K562 (cell line): ENCODE data around the gene FAM117A. TPM values are rescaled to one million over a fixed set of nuclear protein-coding genes. Genes with fewer than 3 reads are reported as not detected.

ENCODE experiments used
- E4F1 ChIP-seq: fragments of 250-450 bp; sonication (Bioruptor Pico); IDR thresholded peaks from 2 replicates; pipeline ENCODE4 v1.5.0; 2021; ENCODE audit warnings: mild to moderate bottlenecking, borderline replicate concordance
- HNRNPUL1 ChIP-seq: fragments of 200-400 bp; formaldehyde crosslinking; IDR thresholded peaks from 2 replicates; pipeline ENCODE4 v1.6.1; 2017; ENCODE audit warnings: low read length
- POLR2AphosphoS5 ChIP-seq: IDR thresholded peaks from 2 replicates; pipeline ENCODE4 v1.6.1; 2011; ENCODE audit warnings: mild to moderate bottlenecking, low read depth, low read length, moderate library complexity; ENCODE audit not compliant: control insufficient read depth, insufficient read depth
- POLR2B ChIP-seq: fragments of 450-650 bp; IDR thresholded peaks from 2 replicates; pipeline ENCODE4 v1.6.1; 2018; ENCODE audit warnings: low read depth; ENCODE audit not compliant: partially characterized antibody
- SRSF9 ChIP-seq: fragments of 200-400 bp; formaldehyde crosslinking; IDR thresholded peaks from 2 replicates; pipeline ENCODE4 v1.6.1; 2017; ENCODE audit warnings: low read depth, low read length, borderline replicate concordance
- THRA ChIP-seq: fragments of 450-650 bp; IDR thresholded peaks from 2 replicates; pipeline ENCODE4 v1.6.1; 2017; ENCODE audit warnings: mild to moderate bottlenecking, moderate library complexity
- TSHZ1 ChIP-seq: fragments of 250-450 bp; sonication (Bioruptor Pico); IDR thresholded peaks from 2 replicates; pipeline ENCODE4 v1.4.0; 2020; ENCODE audit warnings: mild to moderate bottlenecking, moderate library complexity
- ZBTB40 ChIP-seq, 2 experiments: fragments of 450-650 bp in 1 of 2; sonication (generic) in 1 of 2; formaldehyde crosslinking in 1 of 2; IDR thresholded peaks; 2 replicates each; pipeline versions ENCODE4 v1.7.1 to v1.9.0; 2016 to 2022; ENCODE audit warnings: inconsistent platforms in 1 of 2, mild to moderate bottlenecking in 1 of 2, missing genetic modification reagents in 1 of 2
- polyA plus RNA-seq, 8 experiments: library from polyadenylated mRNA; depleted of rRNA in 4 of 8; stranded (reverse) in 5 of 8; unstranded in 3 of 8; fragments of >200 nt; fragmentation: Nextera tagmentation in 2 of 8; fragmentation: Illumina TruSeq in 1 of 8; extraction: Ambion mirVana in 2 of 8; extraction: Trizol in 1 of 8; gene quantifications; 2 replicates each; pipeline versions ENCODE4 v1.2.1 to v1.2.3, GENCODE V29; 2011 to 2014; ENCODE audit warnings: inconsistent platforms in 1 of 8, missing spikeins in 1 of 8
- total RNA-seq, 7 experiments: library from RNA; depleted of rRNA in 6 of 7; stranded (reverse); fragments of >200 nt in 6 of 7; fragmentation: Illumina TruSeq in 2 of 7; extraction: Trizol in 2 of 7; gene quantifications; 2 replicates each; pipeline versions ENCODE4 v1.2.1 to v1.2.3, GENCODE V29; 2011 to 2021; ENCODE audit warnings: low replicate concordance in 1 of 7

Gene FAM117A
- total and polyA plus RNA-seq, 9 of the 15 experiments (the other 6 are each of a cell fraction or from before 2014, with no cell fraction given): 3.1 to 79.7 (median 36.6) TPM

GRCh38 chr17:49722066-49722465 is 41.9 kb downstream of the FAM117A start (continued):
- TF ChIP-seq ZBTB40 (IDR thresholded peaks at IDR 0.05) (no peak), ZBTB40 (CRISPR knock-in tag; IDR thresholded peaks at IDR 0.05) (no peak), POLR2AphosphoS5 (no peak), TSHZ1 (CRISPR knock-in tag) (no peak), POLR2B (no peak), SRSF9 (no peak), THRA (no peak), HNRNPUL1 (no peak), E4F1 (CRISPR knock-in tag) (no peak)
